ENCODE data around the gene UBE2K. TPM values are rescaled to one million over a fixed set of nuclear protein-coding genes. Genes with fewer than 3 reads are reported as not detected.

The UBE2K gene
- total and polyA plus RNA-seq, 9 donors: 14.5 to 63.8 (median 52.2) TPM

GRCh38 chr4:39660045-39660444, 37.9 kb upstream of the UBE2K start:
- DNase-seq: no peak
- no peaks in the 10 kb centered on the region for H3K27me3 ChIP-seq
- H3K36me3 ChIP-seq: no peaks in the 10 kb centered on the region
- TF ChIP-seq POLR2A (IDR thresholded peaks at IDR 0.05): no peak
- no peak for TF ChIP-seq CTCF (IDR thresholded peaks at IDR 0.05)
- TF ChIP-seq EP300 (IDR thresholded peaks at IDR 0.05): no peak
- no peaks in the 10 kb centered on the region for H3K9me3 ChIP-seq
- intact Hi-C loops (cut with DNase I): no loop called here
- 91 to 92% (median 92%) methylated on average over 6 of the region's 6 CpGs for WGBS, 3 donors
- H3K4me1 ChIP-seq (ENCODE audit: insufficient read depth): no peaks in the 10 kb centered on the region
- H3K4me3 ChIP-seq: no peak overlapping the region
- H3K27ac ChIP-seq: no peak overlapping the region

GRCh38 chr4:39660757-39661156, 37.2 kb upstream of the UBE2K start:
- no peak overlapping the region for H3K4me3 ChIP-seq
- H3K27ac ChIP-seq: no peak overlapping the region
- no peaks in the 10 kb centered on the region for H3K9me3 ChIP-seq
- 92 to 97% (median 94%) methylated on average over 6 of the region's 6 CpGs for WGBS, 3 donors
- TF ChIP-seq EP300 (IDR thresholded peaks at IDR 0.05) (no peak), POLR2A (IDR thresholded peaks at IDR 0.05) (no peak), CTCF (IDR thresholded peaks at IDR 0.05) (no peak)
- no peaks in the 10 kb centered on the region for H3K4me1 ChIP-seq (ENCODE audit: insufficient read depth)
- no peaks in the 10 kb centered on the region for H3K36me3 ChIP-seq
- H3K27me3 ChIP-seq: no peaks in the 10 kb centered on the region
- DNase-seq: no peak
- intact Hi-C loops (cut with DNase I): no loop called here

GRCh38 chr4:39662683-39663082, 35.3 kb upstream of the UBE2K start:
- no peak for TF ChIP-seq POLR2A (IDR thresholded peaks at IDR 0.05)
- Histone ChIP-seq H3K27me3 (no peaks in the 10 kb centered on the region), H3K27ac (no peak overlapping the region), H3K9me3 (no peaks in the 10 kb centered on the region), H3K4me3 (no peak overlapping the region), H3K36me3 (no peaks in the 10 kb centered on the region), H3K4me1 (ENCODE audit: insufficient read depth) (no peaks in the 10 kb centered on the region)
- DNase-seq: no peak
- intact Hi-C loops (cut with DNase I): no loop called here
- WGBS, 3 donors: 35 to 66% (median 37%) methylated on average over 7 of the region's 7 CpGs

- no peak for DNase-seq
- Histone ChIP-seq H3K4me3 (no peak overlapping the region), H3K4me1 (ENCODE audit: insufficient read depth) (no peaks in the 10 kb centered on the region), H3K36me3 (no peaks in the 10 kb centered on the region), H3K9me3 (no peaks in the 10 kb centered on the region), H3K27me3 (no peaks in the 10 kb centered on the region), H3K27ac (no peak overlapping the region)
- 71 to 78% (median 73%) methylated on average over 3 of the region's 3 CpGs for WGBS, 3 donors
- intact Hi-C loops (cut with DNase I): no loop called here
- no peak for TF ChIP-seq POLR2A (IDR thresholded peaks at IDR 0.05)
These were observed 32.9 kb upstream of the UBE2K start for GRCh38 chr4:39664828-39665731.

- H3K4me3 ChIP-seq: no peak overlapping the region
- intact Hi-C loops (cut with DNase I): no loop called here
- no peaks in the 10 kb centered on the region for H3K27me3 ChIP-seq
- no peak for TF ChIP-seq POLR2A (IDR thresholded peaks at IDR 0.05)
- TF ChIP-seq CTCF (IDR thresholded peaks at IDR 0.05): no peak
- 5 to 20% (median 8%) methylated on average over 1 of the region's 1 CpG for WGBS, 3 donors
- no peaks in the 10 kb centered on the region for H3K36me3 ChIP-seq
- DNase-seq: no peak
- H3K4me1 ChIP-seq (ENCODE audit: insufficient read depth): no peaks in the 10 kb centered on the region
- no peak overlapping the region for H3K27ac ChIP-seq
- no peaks in the 10 kb centered on the region for H3K9me3 ChIP-seq
These were observed 30.2 kb upstream of the UBE2K start for GRCh38 chr4:39667706-39668105.
